ENCODE measurements around the gene CLSTN3.

The CLSTN3 gene

DNA sequence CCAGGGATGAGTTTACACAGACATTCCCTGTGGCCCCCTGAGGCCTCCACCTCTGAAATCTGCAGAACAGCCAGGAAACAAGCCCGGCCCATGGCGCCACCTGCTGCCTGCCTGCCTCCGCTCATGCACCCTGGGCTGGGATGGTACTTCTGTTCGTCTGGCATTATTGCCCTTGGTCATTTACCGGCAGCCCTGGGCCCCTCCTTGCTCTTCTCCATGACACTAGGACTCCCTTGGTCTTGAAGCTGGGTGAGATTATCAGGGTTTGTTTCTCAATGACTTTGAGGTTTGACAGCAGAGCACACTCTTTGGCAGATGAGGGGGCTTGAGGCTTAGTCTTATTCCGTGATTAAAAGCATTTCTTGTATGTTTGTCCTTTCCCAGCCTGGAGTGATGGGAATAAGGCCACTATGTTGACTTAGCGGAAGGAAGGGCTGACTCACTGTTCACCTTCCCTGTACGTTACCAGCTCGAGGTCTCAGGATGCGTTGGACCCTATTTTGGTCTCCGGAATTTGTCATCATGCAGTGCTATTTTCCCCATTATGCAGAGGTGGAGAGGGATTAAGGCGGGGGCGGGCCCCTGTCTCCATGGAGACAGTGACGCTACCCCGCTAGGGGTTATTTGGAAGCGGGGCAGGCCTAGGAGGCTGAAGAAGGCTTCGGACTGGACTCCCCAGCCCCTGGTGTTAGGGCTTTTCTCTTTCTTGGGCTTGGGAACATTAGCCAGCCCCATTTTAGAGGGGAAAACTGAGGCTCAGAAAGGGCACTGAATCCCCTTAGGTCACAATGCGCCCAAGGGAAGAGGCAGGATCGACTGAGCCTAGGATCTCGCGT is 58.6 kb downstream of the CLSTN3 start:
- ChIA-PET POLR2A (interaction anchor here (0.6 to 1.1 kb wide), 5 partner anchors 8 to 317 kb away, joined by 3 to 8 read pairs (median 3); no protein-coding TSS in a partner anchor), CTCF (interaction anchor here (0.5 to 4.6 kb wide), 20 partner anchors 9 to 516 kb away, joined by 3 to 27 read pairs (median 3); no protein-coding TSS in a partner anchor)
- Histone ChIP-seq H3K9me3 (ENCODE audit: control insufficient read depth, insufficient read depth, low read depth, low read length) (no peaks in the 10 kb centered on the region), H3K4me3 (ENCODE audit: low read depth, low read length) (peak overlapping the region; percentile 76), H3K4me1 (ENCODE audit: control insufficient read depth, insufficient read depth, low read length) (peaks cover 13% of the 10 kb centered on the region), H3K27ac (ENCODE audit: extremely low read depth, low read depth, low read length) (peak overlapping the region; percentile 51; the same call in 1 of the 2 replicates), H3K36me3 (ENCODE audit: control insufficient read depth in 2 of 2, insufficient read depth in 1 of 2, low read length in 2 of 2) (peaks cover 4 to 28% of the 10 kb centered on the region in 2 experiments)
- TF ChIP-seq ZNF184 (tag by site-specific recombination; IDR thresholded peaks at IDR 0.05) (no peak), ZNF654 (tag by site-specific recombination; IDR thresholded peaks at IDR 0.05; ENCODE audit: low read depth) (peak; percentile 86), ZNF830 (tag by site-specific recombination; IDR thresholded peaks at IDR 0.05; ENCODE audit: low read depth) (no peak), ZFP69B (tag by site-specific recombination; IDR thresholded peaks at IDR 0.05) (peak; percentile 32; the same call in 1 of the 2 replicates), ZBTB48 (tag by site-specific recombination; IDR thresholded peaks at IDR 0.05) (peak; percentile 91), ZNF133 (tag by site-specific recombination; IDR thresholded peaks at IDR 0.05) (no peak), KLF1 (tag by site-specific recombination; IDR thresholded peaks at IDR 0.05) (no peak), ZNF23 (tag by site-specific recombination; IDR thresholded peaks at IDR 0.05; ENCODE audit: borderline replicate concordance) (no peak), ZNF292 (tag by site-specific recombination; IDR thresholded peaks at IDR 0.05; ENCODE audit: borderline replicate concordance, low read depth) (no peak), ZNF585B (tag by site-specific recombination; IDR thresholded peaks at IDR 0.05) (no peak), ZBTB8A (tag by site-specific recombination; IDR thresholded peaks at IDR 0.05) (no peak), ZNF10 (tag by site-specific recombination; IDR thresholded peaks at IDR 0.05) (no peak), ZNF2 (tag by site-specific recombination; IDR thresholded peaks at IDR 0.05) (0 out of 2 replicates have a peak, but pooled peaks have one; percentile 57), ZNF561 (tag by site-specific recombination; IDR thresholded peaks at IDR 0.05; ENCODE audit: borderline replicate concordance) (no peak), ZNF112 (tag by site-specific recombination; IDR thresholded peaks at IDR 0.05) (no peak), ZNF548 (tag by site-specific recombination; IDR thresholded peaks at IDR 0.05) (no peak), ZNF433 (tag by site-specific recombination; IDR thresholded peaks at IDR 0.05; ENCODE audit: low read depth) (no peak), KLF9 (tag by site-specific recombination; IDR thresholded peaks at IDR 0.05; ENCODE audit: low read depth) (peak; percentile 74), ZNF350 (tag by site-specific recombination; IDR thresholded peaks at IDR 0.05) (no peak), ZSCAN16 (tag by site-specific recombination; IDR thresholded peaks at IDR 0.05) (no peak), ZBTB20 (tag by site-specific recombination; IDR thresholded peaks at IDR 0.05) (peak; percentile 61), ZNF473 (tag by site-specific recombination; IDR thresholded peaks at IDR 0.05) (no peak)
- TF ChIP-seq, protein P1, sequence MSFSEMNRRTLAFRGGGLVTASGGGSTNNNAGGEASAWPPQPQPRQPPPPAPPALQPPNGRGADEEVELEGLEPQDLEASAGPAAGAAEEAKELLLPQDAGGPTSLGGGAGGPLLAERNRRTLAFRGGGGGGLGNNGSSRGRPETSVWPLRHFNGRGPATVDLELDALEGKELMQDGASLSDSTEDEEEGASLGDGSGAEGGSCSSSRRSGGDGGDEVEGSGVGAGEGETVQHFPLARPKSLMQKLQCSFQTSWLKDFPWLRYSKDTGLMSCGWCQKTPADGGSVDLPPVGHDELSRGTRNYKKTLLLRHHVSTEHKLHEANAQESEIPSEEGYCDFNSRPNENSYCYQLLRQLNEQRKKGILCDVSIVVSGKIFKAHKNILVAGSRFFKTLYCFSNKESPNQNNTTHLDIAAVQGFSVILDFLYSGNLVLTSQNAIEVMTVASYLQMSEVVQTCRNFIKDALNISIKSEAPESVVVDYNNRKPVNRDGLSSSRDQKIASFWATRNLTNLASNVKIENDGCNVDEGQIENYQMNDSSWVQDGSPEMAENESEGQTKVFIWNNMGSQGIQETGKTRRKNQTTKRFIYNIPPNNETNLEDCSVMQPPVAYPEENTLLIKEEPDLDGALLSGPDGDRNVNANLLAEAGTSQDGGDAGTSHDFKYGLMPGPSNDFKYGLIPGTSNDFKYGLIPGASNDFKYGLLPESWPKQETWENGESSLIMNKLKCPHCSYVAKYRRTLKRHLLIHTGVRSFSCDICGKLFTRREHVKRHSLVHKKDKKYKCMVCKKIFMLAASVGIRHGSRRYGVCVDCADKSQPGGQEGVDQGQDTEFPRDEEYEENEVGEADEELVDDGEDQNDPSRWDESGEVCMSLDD (tag by site-specific recombination; IDR thresholded peaks at IDR 0.05): no peak
- TF ChIP-seq, protein P2, sequence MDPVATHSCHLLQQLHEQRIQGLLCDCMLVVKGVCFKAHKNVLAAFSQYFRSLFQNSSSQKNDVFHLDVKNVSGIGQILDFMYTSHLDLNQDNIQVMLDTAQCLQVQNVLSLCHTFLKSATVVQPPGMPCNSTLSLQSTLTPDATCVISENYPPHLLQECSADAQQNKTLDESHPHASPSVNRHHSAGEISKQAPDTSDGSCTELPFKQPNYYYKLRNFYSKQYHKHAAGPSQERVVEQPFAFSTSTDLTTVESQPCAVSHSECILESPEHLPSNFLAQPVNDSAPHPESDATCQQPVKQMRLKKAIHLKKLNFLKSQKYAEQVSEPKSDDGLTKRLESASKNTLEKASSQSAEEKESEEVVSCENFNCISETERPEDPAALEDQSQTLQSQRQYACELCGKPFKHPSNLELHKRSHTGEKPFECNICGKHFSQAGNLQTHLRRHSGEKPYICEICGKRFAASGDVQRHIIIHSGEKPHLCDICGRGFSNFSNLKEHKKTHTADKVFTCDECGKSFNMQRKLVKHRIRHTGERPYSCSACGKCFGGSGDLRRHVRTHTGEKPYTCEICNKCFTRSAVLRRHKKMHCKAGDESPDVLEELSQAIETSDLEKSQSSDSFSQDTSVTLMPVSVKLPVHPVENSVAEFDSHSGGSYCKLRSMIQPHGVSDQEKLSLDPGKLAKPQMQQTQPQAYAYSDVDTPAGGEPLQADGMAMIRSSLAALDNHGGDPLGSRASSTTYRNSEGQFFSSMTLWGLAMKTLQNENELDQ (tag by site-specific recombination; IDR thresholded peaks at IDR 0.05; ENCODE audit: low read depth): no peak
- TF ChIP-seq, protein P3, sequence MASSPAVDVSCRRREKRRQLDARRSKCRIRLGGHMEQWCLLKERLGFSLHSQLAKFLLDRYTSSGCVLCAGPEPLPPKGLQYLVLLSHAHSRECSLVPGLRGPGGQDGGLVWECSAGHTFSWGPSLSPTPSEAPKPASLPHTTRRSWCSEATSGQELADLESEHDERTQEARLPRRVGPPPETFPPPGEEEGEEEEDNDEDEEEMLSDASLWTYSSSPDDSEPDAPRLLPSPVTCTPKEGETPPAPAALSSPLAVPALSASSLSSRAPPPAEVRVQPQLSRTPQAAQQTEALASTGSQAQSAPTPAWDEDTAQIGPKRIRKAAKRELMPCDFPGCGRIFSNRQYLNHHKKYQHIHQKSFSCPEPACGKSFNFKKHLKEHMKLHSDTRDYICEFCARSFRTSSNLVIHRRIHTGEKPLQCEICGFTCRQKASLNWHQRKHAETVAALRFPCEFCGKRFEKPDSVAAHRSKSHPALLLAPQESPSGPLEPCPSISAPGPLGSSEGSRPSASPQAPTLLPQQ (tag by site-specific recombination; IDR thresholded peaks at IDR 0.05): no peak; the same call in 1 of the 2 replicates
- TF ChIP-seq, protein P4, sequence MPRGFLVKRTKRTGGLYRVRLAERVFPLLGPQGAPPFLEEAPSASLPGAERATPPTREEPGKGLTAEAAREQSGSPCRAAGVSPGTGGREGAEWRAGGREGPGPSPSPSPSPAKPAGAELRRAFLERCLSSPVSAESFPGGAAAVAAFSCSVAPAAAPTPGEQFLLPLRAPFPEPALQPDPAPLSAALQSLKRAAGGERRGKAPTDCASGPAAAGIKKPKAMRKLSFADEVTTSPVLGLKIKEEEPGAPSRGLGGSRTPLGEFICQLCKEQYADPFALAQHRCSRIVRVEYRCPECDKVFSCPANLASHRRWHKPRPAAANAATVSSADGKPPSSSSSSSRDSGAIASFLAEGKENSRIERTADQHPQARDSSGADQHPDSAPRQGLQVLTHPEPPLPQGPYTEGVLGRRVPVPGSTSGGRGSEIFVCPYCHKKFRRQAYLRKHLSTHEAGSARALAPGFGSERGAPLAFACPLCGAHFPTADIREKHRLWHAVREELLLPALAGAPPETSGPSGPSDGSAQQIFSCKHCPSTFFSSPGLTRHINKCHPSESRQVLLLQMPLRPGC (tag by site-specific recombination; IDR thresholded peaks at IDR 0.05): 0 out of 2 replicates have a peak, but pooled peaks have one; percentile 34
- TF ChIP-seq, protein P5, sequence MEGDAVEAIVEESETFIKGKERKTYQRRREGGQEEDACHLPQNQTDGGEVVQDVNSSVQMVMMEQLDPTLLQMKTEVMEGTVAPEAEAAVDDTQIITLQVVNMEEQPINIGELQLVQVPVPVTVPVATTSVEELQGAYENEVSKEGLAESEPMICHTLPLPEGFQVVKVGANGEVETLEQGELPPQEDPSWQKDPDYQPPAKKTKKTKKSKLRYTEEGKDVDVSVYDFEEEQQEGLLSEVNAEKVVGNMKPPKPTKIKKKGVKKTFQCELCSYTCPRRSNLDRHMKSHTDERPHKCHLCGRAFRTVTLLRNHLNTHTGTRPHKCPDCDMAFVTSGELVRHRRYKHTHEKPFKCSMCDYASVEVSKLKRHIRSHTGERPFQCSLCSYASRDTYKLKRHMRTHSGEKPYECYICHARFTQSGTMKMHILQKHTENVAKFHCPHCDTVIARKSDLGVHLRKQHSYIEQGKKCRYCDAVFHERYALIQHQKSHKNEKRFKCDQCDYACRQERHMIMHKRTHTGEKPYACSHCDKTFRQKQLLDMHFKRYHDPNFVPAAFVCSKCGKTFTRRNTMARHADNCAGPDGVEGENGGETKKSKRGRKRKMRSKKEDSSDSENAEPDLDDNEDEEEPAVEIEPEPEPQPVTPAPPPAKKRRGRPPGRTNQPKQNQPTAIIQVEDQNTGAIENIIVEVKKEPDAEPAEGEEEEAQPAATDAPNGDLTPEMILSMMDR (tag by site-specific recombination; IDR thresholded peaks at IDR 0.05): peak; percentile 89

Measured in HEK293 (cell line).